GM12801 (cell line): ENCODE results near the gene SLC39A13.

ENCODE experiments used
- CTCF ChIP-seq: IDR thresholded peaks from one replicate; pipeline ENCODE4 v1.5.1; 2011; ENCODE audit warnings: control low read depth; ENCODE audit not compliant: insufficient read length; ENCODE audit errors: extremely low read depth

SLC39A13 gene

DNA sequence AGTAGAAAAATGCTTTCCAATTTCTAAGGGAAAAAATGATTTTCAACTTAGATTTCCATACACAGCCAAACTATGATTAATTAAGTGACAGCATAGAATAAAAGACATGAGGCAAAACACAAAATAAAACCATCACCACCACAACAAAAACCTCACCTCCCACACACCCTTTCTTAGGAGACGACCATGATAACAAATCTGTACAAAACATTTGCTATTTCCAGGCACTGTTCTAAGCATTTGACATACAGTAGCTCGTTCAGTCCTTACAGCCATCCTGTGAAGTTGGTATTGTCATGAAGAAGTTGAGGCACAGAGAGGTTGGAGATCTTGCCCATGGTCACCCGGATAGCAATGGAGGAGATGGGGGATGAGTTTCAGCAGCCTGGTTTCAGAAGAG, 38.7 kb upstream of the SLC39A13 start:
- TF ChIP-seq CTCF: no peak

- no peak for TF ChIP-seq CTCF
Observed at GRCh38 chr11:47372422-47372821, 36.0 kb upstream of the SLC39A13 start.

- TF ChIP-seq CTCF: no peak
Observed at GRCh38 chr11:47373876-47374719, 34.3 kb upstream of the SLC39A13 start.

GRCh38 chr11:47374720-47375019, 33.7 kb upstream of the SLC39A13 start:
- no peak for TF ChIP-seq CTCF

- no peak for TF ChIP-seq CTCF
Observed at GRCh38 chr11:47375020-47375419, 33.4 kb upstream of the SLC39A13 start.

GRCh38 chr11:47375546-47376085, 32.8 kb upstream of the SLC39A13 start:
- no peak for TF ChIP-seq CTCF

DNA sequence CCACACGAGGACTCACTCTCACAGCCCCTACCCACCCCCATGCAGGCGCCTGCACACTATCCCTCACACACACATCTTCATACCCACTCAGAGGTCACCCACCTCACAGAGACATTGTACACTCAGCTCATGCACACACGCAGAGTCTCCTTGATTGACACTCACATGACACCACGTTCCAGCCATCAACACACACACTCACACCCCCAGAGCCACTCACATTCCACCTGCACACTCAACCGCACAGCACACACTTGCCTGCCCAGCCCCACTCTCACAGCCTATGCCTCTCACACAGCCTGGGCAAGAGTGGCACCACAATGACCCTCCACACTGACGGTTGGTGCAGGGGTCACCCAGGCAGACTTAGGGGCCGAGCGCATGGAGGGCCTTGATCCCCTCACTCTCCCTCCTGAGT, 32.3 kb upstream of the SLC39A13 start:
- TF ChIP-seq CTCF: no peak
